Vagina (tissue), 2 donors: Measurements from ENCODE around the gene MIS18A.

Source experiments
- CTCF ChIP-seq, 3 experiments: fragments of 450-650 bp in 2 of 3; fragments of 200-600 bp in 1 of 3; sonication (generic) in 1 of 3; IDR thresholded peaks; one replicate each; pipeline ENCODE4 v1.5.1; 2017 to 2019; ENCODE audit warnings: antibody characterized with exemption in 3 of 3, mild to moderate bottlenecking in 2 of 3, moderate library complexity in 2 of 3
- POLR2A ChIP-seq, 2 donors: fragments of 450-650 bp; IDR thresholded peaks; one replicate each; pipeline ENCODE4 v1.6.1; 2017; ENCODE audit warnings: antibody characterized with exemption in 2 of 2, mild to moderate bottlenecking in 2 of 2, moderate library complexity in 2 of 2
- POLR2AphosphoS5 ChIP-seq, 2 donors: sonication (generic); formaldehyde crosslinking; IDR thresholded peaks; one replicate each; pipeline ENCODE4 v1.9.0; 2017; ENCODE audit warnings: antibody characterized with exemption in 2 of 2, mild to moderate bottlenecking in 2 of 2, low read depth in 1 of 2; ENCODE audit not compliant: insufficient read depth in 1 of 2

GRCh38 chr21:32278518-32279376 lies at the start of gene MIS18A:
- peak in 2 of 3 experiments; percentile 20 to 38 for TF ChIP-seq CTCF (IDR thresholded peaks at IDR 0.05)
- TF ChIP-seq POLR2AphosphoS5 (IDR thresholded peaks at IDR 0.05; ENCODE audit: insufficient read depth in 1 of 2, low read depth in 1 of 2), result peak; percentile 91 to 99
- TF ChIP-seq POLR2A (IDR thresholded peaks at IDR 0.05), result peak in 1 of 2 donors; percentile 46
